Measurements from ENCODE around the gene BBS9.
A peak's percentile ranks its signal among the peaks of the same experiment; 100 is the strongest.
"Not testable (repeated sequence)": the region's sequence is repeated elsewhere in the genome, so short reads cannot be mapped to it uniquely, and the experiment has no call there.

BBS9 gene

DNA sequence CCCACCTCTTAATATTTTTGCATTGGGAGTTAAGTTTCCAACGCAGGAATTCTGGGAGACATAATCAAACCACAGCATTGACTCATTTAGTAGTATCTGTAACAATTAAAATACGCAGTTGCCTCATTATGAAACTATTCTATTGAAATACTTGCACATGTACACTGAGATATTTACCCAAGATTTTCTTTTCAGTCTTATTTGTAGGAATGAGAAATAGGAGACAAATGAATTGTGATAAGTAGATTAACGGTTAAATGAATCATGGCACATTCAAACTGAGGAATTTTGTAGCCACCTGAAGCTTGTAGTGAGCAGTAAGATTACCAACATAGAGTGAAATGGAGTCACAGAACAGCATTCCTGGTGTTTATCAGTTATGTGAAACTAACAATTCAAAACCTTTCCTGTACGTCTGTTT lies 38.2 kb upstream of the BBS9 start:
- no peaks in the 10 kb centered on the region for H3K27me3 ChIP-seq
- H3K9me3 ChIP-seq = no peaks in the 10 kb centered on the region
- peaks cover 29% of the 10 kb centered on the region for H3K36me3 ChIP-seq
- no peaks in the 10 kb centered on the region for H3K4me1 ChIP-seq
- no peak overlapping the region for H3K4me3 ChIP-seq (ENCODE audit: low read depth, low read length)
- TF ChIP-seq, protein P1, sequence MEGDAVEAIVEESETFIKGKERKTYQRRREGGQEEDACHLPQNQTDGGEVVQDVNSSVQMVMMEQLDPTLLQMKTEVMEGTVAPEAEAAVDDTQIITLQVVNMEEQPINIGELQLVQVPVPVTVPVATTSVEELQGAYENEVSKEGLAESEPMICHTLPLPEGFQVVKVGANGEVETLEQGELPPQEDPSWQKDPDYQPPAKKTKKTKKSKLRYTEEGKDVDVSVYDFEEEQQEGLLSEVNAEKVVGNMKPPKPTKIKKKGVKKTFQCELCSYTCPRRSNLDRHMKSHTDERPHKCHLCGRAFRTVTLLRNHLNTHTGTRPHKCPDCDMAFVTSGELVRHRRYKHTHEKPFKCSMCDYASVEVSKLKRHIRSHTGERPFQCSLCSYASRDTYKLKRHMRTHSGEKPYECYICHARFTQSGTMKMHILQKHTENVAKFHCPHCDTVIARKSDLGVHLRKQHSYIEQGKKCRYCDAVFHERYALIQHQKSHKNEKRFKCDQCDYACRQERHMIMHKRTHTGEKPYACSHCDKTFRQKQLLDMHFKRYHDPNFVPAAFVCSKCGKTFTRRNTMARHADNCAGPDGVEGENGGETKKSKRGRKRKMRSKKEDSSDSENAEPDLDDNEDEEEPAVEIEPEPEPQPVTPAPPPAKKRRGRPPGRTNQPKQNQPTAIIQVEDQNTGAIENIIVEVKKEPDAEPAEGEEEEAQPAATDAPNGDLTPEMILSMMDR (IDR thresholded peaks at IDR 0.05; ENCODE audit: low read depth, low read length) = no peak
- DNase-seq = no peak

DNA sequence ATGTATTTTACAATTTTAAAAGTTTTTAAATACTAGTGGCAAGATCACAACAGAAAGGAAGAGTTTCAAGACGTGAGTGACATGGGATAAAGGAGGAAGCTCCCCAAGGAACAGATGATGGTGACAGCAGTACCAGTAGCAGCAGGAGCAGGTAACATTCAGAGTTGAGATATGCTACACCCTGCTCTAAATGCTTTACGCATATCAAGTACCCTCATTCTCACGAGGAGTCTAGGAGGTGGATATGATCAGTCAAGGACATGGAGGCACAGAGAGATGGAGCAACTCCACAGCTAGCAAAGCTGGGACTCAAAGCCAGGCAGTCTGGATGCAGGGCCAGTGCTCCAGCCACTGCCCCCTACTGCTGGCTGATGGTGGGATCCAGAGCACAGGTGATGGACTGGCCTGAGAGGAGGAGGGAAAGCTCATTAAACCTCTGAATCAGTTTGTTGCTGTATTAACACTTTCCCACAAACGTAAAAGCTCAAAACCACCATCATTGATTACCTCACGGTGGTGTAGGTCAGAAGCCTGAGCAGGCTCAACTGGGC lies 37.6 kb upstream of the BBS9 start:
- TF ChIP-seq, protein P1 (IDR thresholded peaks at IDR 0.05; ENCODE audit: low read depth, low read length) = peak; percentile 18; the same call in 1 of the 2 replicates
- H3K36me3 ChIP-seq = peaks cover 34% of the 10 kb centered on the region

DNA sequence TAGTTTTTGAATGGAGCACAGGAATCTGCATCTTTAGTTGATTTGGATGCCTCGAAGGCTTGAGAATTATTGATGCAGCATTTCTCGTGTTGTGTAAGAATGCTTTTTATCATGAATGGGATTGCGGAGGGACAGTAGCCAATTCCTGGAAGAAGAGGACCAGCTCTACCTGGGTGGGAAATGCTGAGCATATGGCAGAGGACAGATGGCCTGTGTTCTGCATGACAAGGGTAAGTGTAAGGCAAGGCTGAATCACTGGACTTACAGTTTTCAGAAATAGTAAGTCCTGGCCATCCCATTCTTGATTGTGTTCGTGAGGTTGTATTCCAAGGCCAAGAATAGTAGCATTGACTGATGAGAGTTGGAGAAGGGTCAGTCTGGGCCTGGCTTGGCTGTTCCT lies 36.1 kb upstream of the BBS9 start:
- Histone ChIP-seq H3K27me3 (no peaks in the 10 kb centered on the region), H3K4me3 (ENCODE audit: low read depth, low read length) (no peak overlapping the region), H3K36me3 (peaks cover 50% of the 10 kb centered on the region), H3K9me3 (no peaks in the 10 kb centered on the region), H3K4me1 (no peaks in the 10 kb centered on the region)
- no peak for DNase-seq
- TF ChIP-seq, protein P1 (IDR thresholded peaks at IDR 0.05; ENCODE audit: low read depth, low read length) = no peak

More for the DNA sequence above, 37.6 kb upstream of the BBS9 start:
- DNase-seq = no peak
- Histone ChIP-seq H3K9me3 (no peaks in the 10 kb centered on the region), H3K27me3 (no peaks in the 10 kb centered on the region), H3K4me3 (ENCODE audit: low read depth, low read length) (no peak overlapping the region), H3K4me1 (no peaks in the 10 kb centered on the region)

DNA sequence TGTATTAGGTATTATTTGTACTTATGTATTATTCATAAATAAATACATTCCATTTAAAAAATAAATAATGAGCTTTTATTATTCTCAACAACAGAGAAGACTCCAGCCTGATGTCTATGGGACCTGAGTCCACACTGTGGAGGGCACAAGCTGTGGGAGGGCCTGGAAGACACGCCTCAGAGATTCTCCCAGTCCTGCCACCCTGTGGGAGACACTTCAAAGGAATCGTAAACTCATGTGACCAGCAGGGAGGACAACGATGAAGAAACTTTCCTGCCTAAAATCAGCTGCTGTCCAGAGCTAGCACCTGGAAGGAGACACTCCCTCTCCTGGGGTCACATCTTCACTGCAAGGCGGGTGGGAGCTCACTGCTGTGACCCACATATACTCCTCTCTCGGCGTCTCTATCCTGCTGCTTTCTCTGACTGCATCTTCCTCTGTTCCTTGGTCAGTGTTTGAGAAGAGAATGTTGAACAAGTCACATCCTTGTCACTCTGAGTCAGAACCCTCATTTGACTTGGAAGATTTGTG lies 34.6 kb upstream of the BBS9 start:
- peaks cover 65% of the 10 kb centered on the region for H3K36me3 ChIP-seq
- H3K27me3 ChIP-seq; H3K9me3 ChIP-seq; H3K4me1 ChIP-seq; DNase-seq; H3K4me3 ChIP-seq (ENCODE audit: low read depth, low read length): not testable (repeated sequence)

DNA sequence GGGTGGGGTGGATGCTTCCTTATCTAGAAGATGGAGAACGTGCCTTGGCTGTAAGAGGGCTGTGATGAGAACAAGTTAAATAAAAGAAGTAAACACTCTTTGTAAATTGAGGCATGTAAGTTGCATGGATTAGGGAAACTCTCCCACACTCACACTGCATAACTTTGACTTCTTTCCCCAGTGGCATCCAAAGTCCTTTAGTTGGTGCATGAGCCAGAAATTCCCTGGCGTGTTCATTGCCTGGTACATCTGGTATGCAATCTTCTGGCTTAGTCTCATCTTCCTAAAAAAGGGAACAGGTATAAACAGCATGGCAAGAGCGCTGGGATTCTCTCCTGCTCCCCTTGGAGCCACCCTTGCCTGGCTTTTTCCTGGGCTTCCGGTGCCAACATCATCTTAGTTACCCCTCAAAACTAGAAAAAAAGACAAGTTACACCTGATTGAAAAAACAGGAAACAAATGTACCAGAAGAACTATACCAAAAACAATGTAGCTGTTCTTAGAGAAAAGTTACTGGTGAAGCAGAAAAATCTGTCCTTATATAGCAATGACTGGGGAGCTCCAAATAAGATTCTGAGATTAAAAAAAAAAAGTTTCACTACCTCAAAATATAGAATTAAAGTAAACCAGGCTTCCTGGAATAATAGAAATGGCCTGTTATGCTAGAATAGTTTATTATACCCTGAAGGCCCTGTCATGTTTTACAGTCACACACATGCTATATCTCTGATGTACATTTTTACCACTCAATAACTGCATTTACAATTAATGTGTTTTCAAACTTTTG lies 30.0 kb upstream of the BBS9 start:
- H3K4me3 ChIP-seq (ENCODE audit: low read depth, low read length) = no peak overlapping the region
- DNase-seq = no peak
- H3K27me3 ChIP-seq = no peaks in the 10 kb centered on the region
- no peaks in the 10 kb centered on the region for H3K4me1 ChIP-seq
- H3K36me3 ChIP-seq = peaks cover 78% of the 10 kb centered on the region
- TF ChIP-seq, protein P1 (IDR thresholded peaks at IDR 0.05; ENCODE audit: low read depth, low read length) = no peak
- no peaks in the 10 kb centered on the region for H3K9me3 ChIP-seq

DNA sequence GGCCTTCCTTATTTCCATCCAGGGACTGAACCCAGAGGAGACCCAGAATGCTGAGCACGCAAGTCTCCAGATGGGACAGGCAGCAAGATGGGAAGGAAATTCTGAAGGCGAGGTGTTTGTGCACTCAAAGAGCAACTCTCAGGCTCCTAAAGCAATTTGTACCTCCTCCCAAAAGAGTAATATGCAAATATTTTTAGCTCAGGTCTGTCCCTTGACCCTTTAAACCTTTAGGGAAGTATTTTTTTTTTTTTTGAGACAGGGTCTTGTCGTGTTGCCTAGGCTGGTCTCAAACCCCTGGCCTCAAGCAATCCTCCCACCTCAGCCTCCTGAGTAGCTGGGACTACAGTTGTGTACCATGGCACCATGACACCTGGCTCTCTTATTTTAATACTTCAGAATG lies 28.6 kb upstream of the BBS9 start:
- no peaks in the 10 kb centered on the region for H3K9me3 ChIP-seq
- DNase-seq = no peak
- H3K27me3 ChIP-seq = no peaks in the 10 kb centered on the region
- H3K36me3 ChIP-seq = peaks cover 68% of the 10 kb centered on the region
- no peaks in the 10 kb centered on the region for H3K4me1 ChIP-seq
- H3K4me3 ChIP-seq (ENCODE audit: low read depth, low read length) = no peak overlapping the region
- TF ChIP-seq, protein P1 (IDR thresholded peaks at IDR 0.05; ENCODE audit: low read depth, low read length) = no peak

Measured in BE2C (cell line).